ENCODE measurements around the gene ITPR2.
A peak's percentile ranks its signal among the peaks of the same experiment; 100 is the strongest.
"Not testable (repeated sequence)": the region's sequence is repeated elsewhere in the genome, so short reads cannot be mapped to it uniquely, and the experiment has no call there.

The ITPR2 gene

DNA sequence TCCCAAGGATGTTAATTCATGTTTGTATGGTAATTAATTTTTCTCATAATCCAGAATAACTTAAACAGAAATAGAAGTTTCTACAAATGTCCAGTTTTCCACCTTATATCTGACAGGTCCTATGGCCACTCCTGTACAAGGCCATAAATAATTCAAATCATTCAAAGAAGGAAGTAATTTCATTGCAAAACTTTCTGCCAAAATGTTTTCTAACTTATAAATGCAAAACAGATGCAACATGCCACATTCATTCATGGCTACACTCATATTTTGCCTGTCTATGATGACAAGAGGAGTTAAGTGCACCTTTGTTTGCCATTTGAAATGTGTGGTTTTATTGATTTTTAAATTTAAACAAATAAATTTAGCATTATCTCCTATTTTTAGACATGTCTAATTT is 34.4 kb downstream of the ITPR2 start:
- no peak for TF ChIP-seq POLR2AphosphoS5 (IDR thresholded peaks at IDR 0.05; ENCODE audit: low read depth, low read length)
- TF ChIP-seq POLR2A (IDR thresholded peaks at IDR 0.05; ENCODE audit: low read depth, low read length), result no peak
- no peak for TF ChIP-seq TAF1 (IDR thresholded peaks at IDR 0.05; ENCODE audit: borderline replicate concordance, low read depth, low read length)
- FAIRE-seq (no peak), DNase-seq (ENCODE audit: insufficient read length) (no peak)

DNA sequence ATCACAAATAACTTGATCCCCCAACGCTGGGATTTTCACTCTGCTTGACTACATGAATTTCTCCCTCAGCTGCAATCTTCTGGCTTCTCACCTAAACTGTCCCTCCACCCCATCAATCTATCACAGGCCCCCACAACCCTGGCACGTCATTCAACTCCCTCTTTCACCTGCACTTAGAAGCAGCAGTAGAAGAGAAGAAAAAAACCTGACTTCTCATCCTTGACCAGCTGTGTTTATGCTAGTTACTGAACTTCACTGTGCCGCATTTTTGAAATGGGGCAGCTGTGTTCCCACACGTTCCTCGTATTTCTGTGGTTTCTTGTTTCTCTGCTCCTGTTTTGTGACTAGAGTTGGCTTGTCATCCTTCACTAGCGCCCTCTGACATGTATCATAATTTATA is 35.0 kb downstream of the ITPR2 start:
- DNase-seq (ENCODE audit: insufficient read length) (no peak), FAIRE-seq (peak; percentile 58)
- TF ChIP-seq TAF1 (IDR thresholded peaks at IDR 0.05; ENCODE audit: borderline replicate concordance, low read depth, low read length), result no peak
- no peak for TF ChIP-seq POLR2AphosphoS5 (IDR thresholded peaks at IDR 0.05; ENCODE audit: low read depth, low read length)
- TF ChIP-seq POLR2A (IDR thresholded peaks at IDR 0.05; ENCODE audit: low read depth, low read length), result no peak

DNA sequence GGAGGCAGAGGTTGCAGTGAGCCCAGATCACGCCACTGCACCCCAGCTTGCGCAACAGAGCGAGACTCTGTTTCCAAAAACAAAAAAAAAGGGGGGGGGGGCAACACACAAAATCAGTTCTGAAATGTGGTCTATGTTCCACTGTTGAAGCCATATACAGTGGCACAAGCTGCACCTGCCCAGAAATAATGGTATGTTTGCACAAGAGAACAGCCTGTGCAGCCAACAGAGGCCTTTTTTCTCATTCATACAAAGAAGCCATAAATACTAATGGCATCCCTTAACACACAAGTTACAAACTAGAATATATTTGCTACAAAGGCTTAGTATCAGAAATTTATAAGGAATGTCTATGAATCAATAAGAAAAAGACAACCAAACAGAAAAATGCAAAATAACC is 37.1 kb downstream of the ITPR2 start:
- FAIRE-seq (no peak), DNase-seq (ENCODE audit: insufficient read length) (no peak)
- no peak for TF ChIP-seq POLR2A (IDR thresholded peaks at IDR 0.05; ENCODE audit: low read depth, low read length)
- TF ChIP-seq TAF1 (IDR thresholded peaks at IDR 0.05; ENCODE audit: borderline replicate concordance, low read depth, low read length), result no peak
- no peak for TF ChIP-seq POLR2AphosphoS5 (IDR thresholded peaks at IDR 0.05; ENCODE audit: low read depth, low read length)

DNA sequence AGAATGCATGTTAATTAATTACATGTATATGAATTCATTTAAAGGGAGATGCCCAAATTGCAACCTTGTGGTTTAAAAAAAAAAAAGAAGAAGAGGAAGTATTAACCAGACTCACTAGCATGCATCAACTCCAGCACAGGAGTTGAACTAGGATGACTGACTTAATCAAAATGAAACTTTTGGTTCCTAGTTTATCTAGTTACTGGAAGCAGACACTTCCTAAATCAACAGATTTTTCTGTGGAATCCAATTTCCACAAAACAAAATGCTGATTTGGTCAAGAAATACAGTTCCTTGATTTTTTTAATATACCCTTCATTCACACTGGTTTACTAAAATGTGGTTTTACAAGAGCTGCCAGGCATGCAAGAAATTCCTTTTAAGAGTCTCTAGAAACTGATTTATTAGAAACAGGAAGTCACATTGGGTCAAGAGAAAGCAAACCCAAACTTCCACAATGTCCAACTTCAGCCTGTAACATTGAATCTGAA is 41.6 kb downstream of the ITPR2 start:
- TF ChIP-seq POLR2A (IDR thresholded peaks at IDR 0.05; ENCODE audit: low read depth, low read length) (no peak), POLR2AphosphoS5 (IDR thresholded peaks at IDR 0.05; ENCODE audit: low read depth, low read length) (no peak), TAF1 (IDR thresholded peaks at IDR 0.05; ENCODE audit: borderline replicate concordance, low read depth, low read length) (no peak)
- no peak for DNase-seq (ENCODE audit: insufficient read length)
- peak; percentile 14 for FAIRE-seq

DNA sequence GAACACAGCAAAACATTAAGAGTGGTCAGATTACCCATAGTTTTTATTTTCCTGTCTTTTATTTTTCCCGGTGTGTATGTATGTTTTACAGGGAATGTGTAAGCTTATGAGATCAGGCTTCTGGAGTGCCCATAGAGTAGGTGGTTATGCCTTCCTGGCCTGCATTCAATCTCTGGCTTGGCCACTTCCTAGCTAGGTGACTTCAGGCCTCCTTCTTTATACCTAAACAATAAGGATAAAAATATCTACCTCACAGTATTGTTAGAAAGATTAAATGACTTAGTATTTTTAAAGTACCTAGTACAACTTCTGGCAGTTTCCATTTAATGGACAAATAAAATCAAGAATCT is 42.4 kb downstream of the ITPR2 start:
- no peak for DNase-seq (ENCODE audit: insufficient read length)
- TF ChIP-seq POLR2A (IDR thresholded peaks at IDR 0.05; ENCODE audit: low read depth, low read length) (no peak), TAF1 (IDR thresholded peaks at IDR 0.05; ENCODE audit: borderline replicate concordance, low read depth, low read length) (no peak), POLR2AphosphoS5 (IDR thresholded peaks at IDR 0.05; ENCODE audit: low read depth, low read length) (no peak)
- peak; percentile 83 for FAIRE-seq

DNA sequence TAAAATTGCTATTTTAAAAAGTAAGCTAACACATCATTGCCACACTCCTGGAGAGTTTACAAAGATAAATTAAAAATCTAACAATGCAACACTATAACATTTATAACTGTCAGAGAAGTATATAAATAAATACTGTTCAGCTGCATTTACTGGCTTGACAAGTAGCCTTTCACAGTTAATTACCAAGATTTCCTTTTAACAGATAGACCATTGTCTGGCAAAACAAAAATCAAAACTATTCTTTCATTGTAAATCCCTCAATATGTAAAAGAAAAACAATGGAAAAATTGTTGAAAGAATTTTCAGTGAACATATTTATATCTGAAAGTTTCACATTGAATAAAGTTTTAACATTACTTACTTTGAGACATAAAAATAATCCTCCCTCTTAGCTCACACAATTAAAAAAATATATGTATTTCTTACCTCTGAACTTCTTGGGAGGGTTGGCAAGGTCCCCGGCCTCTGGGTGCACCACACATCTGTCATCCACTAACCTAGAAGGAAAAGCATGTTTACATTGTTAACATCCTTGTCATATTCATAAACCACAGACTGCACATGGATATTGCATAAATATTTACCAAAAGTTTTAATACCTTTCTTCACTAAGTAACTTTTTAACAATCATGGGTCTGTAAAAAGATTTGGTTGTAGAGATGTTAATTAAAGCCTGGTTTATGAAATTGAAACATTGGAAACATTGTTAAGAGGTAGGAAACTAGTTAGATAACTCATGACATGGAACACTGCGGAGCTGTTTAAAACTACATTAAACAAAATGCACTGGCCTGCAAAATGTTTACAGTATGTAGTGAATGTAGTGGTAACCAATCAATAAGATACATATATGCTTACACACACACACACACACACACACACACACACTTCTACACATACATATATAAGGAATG is 43.0 kb downstream of the ITPR2 start:
- FAIRE-seq (no peak), DNase-seq (ENCODE audit: insufficient read length) (no peak)
- TF ChIP-seq POLR2A (IDR thresholded peaks at IDR 0.05; ENCODE audit: low read depth, low read length), result no peak
- TF ChIP-seq POLR2AphosphoS5 (IDR thresholded peaks at IDR 0.05; ENCODE audit: low read depth, low read length), result no peak
- no peak for TF ChIP-seq TAF1 (IDR thresholded peaks at IDR 0.05; ENCODE audit: borderline replicate concordance, low read depth, low read length)

DNA sequence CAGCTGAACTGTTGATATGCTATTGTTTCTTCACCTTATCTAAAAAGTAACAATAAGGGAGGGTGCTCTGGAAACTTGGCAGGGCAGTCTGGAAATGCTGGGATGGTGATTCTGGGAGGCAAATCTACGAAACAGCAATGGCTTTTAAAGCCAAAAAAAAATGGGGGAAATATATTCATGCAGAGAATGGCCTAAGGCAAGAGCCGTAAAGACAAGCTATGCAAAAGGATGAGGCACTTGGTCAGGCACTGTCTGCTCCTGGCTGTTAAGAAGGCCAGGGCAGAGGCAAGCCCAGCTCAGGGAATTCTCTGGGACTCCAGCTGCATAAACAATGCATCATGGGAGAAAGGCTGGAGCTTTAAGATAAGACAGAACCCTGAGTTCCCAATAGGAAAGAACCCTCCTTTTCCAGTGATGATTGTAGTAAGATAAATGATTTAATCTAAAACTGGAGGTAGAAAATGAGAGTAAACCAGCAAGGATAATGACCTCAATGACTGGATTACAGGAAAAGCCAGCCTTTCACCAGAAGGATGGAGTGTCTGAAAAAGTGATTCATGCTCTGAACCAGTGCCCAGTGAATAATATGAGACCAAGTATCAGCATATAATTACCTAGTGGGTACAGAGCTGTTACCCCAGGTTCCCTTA is 46.0 kb downstream of the ITPR2 start:
- DNase-seq (ENCODE audit: insufficient read length), result no peak
- TF ChIP-seq POLR2A (IDR thresholded peaks at IDR 0.05; ENCODE audit: low read depth, low read length) (no peak), POLR2AphosphoS5 (IDR thresholded peaks at IDR 0.05; ENCODE audit: low read depth, low read length) (no peak), TAF1 (IDR thresholded peaks at IDR 0.05; ENCODE audit: borderline replicate concordance, low read depth, low read length) (no peak)

DNA sequence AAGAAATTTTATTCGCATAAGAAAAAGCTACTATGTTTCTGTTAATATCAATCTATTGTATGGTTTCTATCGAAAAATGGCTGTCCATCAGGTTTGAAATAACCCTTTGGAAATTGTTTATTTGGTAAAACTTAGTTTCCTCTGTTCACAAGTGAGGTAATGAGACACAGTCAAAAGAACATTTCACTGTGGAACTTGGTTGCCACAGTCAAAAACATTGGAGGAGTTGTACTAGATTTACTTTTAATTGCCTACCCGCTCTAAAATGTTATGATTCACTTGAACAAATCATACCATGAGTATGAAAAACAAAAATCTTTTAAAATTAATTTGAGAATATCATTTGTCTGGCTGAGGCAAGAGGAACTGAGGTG is 46.5 kb downstream of the ITPR2 start:
- TF ChIP-seq TAF1 (IDR thresholded peaks at IDR 0.05; ENCODE audit: borderline replicate concordance, low read depth, low read length), result no peak
- no peak for TF ChIP-seq POLR2AphosphoS5 (IDR thresholded peaks at IDR 0.05; ENCODE audit: low read depth, low read length)
- TF ChIP-seq POLR2A (IDR thresholded peaks at IDR 0.05; ENCODE audit: low read depth, low read length), result no peak
- FAIRE-seq (peak; percentile 44), DNase-seq (ENCODE audit: insufficient read length) (no peak)

More for the DNA sequence above, 46.0 kb downstream of the ITPR2 start:
- no peak for FAIRE-seq

DNA sequence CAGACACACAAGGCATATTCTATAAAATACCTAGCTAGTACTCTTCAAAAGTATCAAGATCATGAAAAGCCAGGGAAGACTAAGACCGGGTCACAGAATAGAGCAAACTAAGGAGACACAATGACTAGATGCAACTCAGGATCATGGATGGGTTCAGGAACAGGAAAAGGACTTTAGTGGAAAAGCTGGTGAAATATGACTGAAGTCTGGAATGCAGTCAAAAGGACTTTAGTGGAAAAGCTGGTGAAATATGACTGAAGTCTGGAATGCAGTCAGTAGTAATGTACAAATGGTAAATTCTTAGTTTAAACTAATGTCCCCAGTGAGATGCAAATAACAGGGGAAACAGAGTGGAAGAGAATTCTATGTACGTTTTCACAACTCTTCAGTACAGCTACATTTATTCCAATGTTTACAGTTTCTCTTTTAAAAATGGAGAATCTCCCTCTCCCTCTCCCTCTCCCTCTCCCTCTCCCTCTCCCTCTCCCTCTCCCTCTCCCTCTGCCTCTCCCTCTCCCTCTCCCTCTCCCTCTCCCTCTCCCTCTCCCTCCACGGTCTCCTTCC is 49.1 kb downstream of the ITPR2 start:
- not testable (repeated sequence) for FAIRE-seq; DNase-seq (ENCODE audit: insufficient read length)

DNA sequence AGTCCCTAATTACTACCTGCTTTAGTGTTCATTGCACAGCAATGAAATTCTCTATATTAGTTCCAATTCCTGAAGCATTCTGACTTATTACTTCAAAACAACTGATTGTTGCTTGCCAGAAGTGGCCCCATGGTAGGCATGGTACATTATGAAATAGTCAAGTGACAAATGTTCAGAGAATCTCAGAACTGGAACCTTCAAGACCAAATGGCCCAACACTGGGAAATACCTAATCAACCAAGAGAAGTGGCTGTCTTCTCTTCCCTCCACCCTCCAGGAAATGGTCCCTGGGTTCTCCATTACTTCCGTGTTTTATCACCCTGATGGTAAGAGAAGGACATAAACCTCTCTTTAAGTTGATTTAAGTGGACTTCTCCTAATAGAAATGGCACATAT is 49.9 kb downstream of the ITPR2 start:
- no peak for TF ChIP-seq TAF1 (IDR thresholded peaks at IDR 0.05; ENCODE audit: borderline replicate concordance, low read depth, low read length)
- TF ChIP-seq POLR2A (IDR thresholded peaks at IDR 0.05; ENCODE audit: low read depth, low read length), result no peak
- no peak for TF ChIP-seq POLR2AphosphoS5 (IDR thresholded peaks at IDR 0.05; ENCODE audit: low read depth, low read length)
- FAIRE-seq (no peak), DNase-seq (ENCODE audit: insufficient read length) (no peak)

DNA sequence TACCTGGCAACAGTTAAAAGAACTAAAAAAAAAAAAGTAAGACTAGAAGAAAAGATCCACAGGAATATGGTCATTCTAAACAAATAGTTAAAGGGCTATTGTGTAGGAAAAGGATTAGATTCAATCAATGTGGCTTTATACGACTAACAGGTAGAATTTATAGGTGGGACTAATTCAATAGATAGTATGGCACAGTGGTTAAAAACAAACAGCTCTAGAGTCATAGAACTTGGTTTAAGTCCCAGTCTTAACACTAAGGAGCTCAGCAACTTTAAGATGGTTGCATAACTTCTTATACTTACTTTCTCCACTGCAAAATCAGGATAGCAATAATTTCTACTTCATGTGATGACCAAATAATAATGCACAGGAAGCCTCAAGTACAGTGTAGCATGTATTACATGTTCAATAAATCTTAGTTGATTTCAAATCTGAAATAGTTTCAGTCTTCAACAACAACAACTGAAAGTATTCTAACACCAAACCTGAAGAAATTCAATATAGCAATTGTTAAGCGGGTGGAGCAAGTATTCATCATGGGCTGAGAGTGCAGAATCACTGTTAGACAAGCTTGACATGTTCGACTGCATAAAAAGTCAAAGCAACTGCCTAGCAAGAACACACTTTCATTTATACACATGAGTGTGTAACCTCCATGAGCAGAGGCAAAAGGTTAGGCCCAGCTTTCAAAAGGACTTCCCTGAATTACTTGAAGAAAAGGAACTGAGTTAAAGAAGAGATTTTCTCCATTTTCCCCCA is 50.4 kb downstream of the ITPR2 start:
- no peak for DNase-seq (ENCODE audit: insufficient read length)
- TF ChIP-seq POLR2AphosphoS5 (IDR thresholded peaks at IDR 0.05; ENCODE audit: low read depth, low read length) (no peak), POLR2A (IDR thresholded peaks at IDR 0.05; ENCODE audit: low read depth, low read length) (no peak), TAF1 (IDR thresholded peaks at IDR 0.05; ENCODE audit: borderline replicate concordance, low read depth, low read length) (no peak)
- FAIRE-seq, result no peak

DNA sequence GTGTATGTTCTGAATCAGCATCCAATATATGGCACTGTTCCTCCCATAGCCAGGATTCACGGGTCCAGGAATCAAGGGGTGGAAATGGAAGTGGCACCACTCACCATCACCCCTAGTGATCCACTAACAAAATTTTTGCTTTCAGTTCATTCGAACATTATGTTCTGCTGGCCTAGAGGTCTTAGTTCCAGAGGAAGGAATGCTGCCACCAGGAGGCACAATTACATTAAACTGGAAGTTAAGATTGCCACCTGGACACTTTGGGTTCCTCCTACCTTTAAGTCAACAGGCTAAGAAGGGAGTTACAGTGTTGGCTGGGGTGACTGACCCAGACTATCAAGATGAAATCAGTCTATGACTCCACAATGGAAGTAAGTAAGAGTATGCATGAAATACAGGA is 52.3 kb downstream of the ITPR2 start:
- DNase-seq (ENCODE audit: insufficient read length); FAIRE-seq: not testable (repeated sequence)

DNA sequence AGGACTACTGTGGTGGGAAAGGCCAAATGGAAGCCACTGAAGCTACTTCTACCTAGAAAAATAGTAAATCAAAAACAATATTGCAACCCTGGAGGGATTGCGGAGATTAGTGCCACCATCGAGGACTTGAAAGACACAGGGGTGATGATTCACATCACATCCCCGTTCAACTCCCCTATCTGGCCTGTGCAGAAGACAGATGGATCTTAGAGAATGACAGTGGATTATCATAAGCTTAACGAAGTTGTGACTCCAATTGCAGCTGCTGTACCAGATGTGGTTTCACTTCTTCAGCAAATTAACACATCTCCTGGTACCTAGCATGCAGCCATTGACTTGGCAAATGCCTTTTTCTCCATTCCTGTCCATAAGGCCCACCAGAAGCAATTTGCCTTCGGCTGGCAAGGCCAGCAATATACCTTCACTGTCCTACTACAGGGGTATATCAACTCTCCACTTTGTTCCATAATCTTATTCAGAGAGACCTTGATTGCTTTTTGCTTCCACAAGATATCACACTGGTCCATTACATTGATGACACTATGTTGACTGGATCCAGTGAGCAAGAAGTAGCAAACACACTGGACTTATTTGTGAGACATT is 54.7 kb downstream of the ITPR2 start:
- DNase-seq (ENCODE audit: insufficient read length); FAIRE-seq: not testable (repeated sequence)

Data from GM12892 (cell line).